ENCODE results near the gene PTGER4.

Gene PTGER4

GRCh38 chr5:40648150-40648549 is 31.6 kb upstream of the PTGER4 start:
- TF ChIP-seq CTCF (IDR thresholded peaks at IDR 0.05; ENCODE audit: control extremely low read depth, extremely low read depth, low read depth, missing control alignments), result no peak
- POLR2A ChIA-PET, result interaction anchor here (0.6 kb wide), 1 partner anchor 150 kb away, joined by 5 read pairs; the partner anchor contains the start of gene PRKAA1
- DNase-seq (ENCODE audit: extremely low spot score), result no peak
- CTCF ChIA-PET, result interaction anchor here (1.8 kb wide), 1 partner anchor 18 kb away, joined by 4 read pairs; no protein-coding TSS in a partner anchor

GRCh38 chr5:40649463-40650030 is 30.2 kb upstream of the PTGER4 start:
- DNase-seq (ENCODE audit: extremely low spot score), result no peak
- CTCF ChIA-PET, result no interaction called here
- TF ChIP-seq CTCF (IDR thresholded peaks at IDR 0.05; ENCODE audit: control extremely low read depth, extremely low read depth, low read depth, missing control alignments), result no peak
- POLR2A ChIA-PET, result no interaction called here

- CTCF ChIA-PET, result no interaction called here
- DNase-seq (ENCODE audit: extremely low spot score), result no peak
- TF ChIP-seq CTCF (IDR thresholded peaks at IDR 0.05; ENCODE audit: control extremely low read depth, extremely low read depth, low read depth, missing control alignments), result no peak
- POLR2A ChIA-PET, result no interaction called here
Observed at GRCh38 chr5:40651201-40651600, 28.5 kb upstream of the PTGER4 start.

GRCh38 chr5:40652441-40653220 is 27.1 kb upstream of the PTGER4 start:
- POLR2A ChIA-PET, result no interaction called here
- TF ChIP-seq CTCF (IDR thresholded peaks at IDR 0.05; ENCODE audit: control extremely low read depth, extremely low read depth, low read depth, missing control alignments), result no peak
- no peak for DNase-seq (ENCODE audit: extremely low spot score)
- CTCF ChIA-PET, result interaction anchor here (1.0 to 1.2 kb wide), 3 partner anchors 9 to 19 kb away, joined by 4 read pairs; no protein-coding TSS in a partner anchor

GRCh38 chr5:40653221-40654022 is 26.3 kb upstream of the PTGER4 start:
- POLR2A ChIA-PET, result no interaction called here
- no peak for DNase-seq (ENCODE audit: extremely low spot score)
- CTCF ChIA-PET, result interaction anchor here (0.9 to 1.2 kb wide), 6 partner anchors 9 to 53 kb away, joined by 3 to 5 read pairs (median 4); no protein-coding TSS in a partner anchor
- TF ChIP-seq CTCF (IDR thresholded peaks at IDR 0.05; ENCODE audit: control extremely low read depth, extremely low read depth, low read depth, missing control alignments), result no peak

GRCh38 chr5:40654377-40654991 is 25.2 kb upstream of the PTGER4 start:
- DNase-seq (ENCODE audit: extremely low spot score), result no peak
- ChIA-PET POLR2A (no interaction called here), CTCF (interaction anchor here (0.9 to 1.7 kb wide), 3 partner anchors 8 to 14 kb away, joined by 3 to 5 read pairs (median 4); no protein-coding TSS in a partner anchor)
- no peak for TF ChIP-seq CTCF (IDR thresholded peaks at IDR 0.05; ENCODE audit: control extremely low read depth, extremely low read depth, low read depth, missing control alignments)

All from GM10248 (cell line).